Measurements from ENCODE around the gene PTP4A1.

DNA sequence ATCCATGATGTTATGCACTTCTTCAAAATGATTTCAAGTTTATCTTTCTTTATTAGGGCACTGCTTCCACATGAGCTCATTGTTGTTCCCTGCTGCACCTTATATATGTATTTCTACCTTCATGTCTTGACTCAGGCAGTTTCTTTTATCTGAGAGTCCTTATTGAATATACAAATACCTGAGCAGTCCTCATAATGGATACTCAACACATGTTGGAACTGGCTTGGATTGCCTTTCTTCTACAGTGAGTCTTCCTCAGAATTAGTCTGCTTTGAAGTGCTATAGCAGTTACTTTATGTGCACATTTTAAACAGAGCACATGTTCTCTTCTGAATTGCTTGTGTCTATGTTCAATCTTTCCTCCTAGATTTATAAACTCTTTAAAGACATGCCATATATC is 45.3 kb upstream of the PTP4A1 start:
- no peak for TF ChIP-seq EP300 (conservative IDR thresholded peaks at IDR 0.05; ENCODE audit: poor library complexity, severe bottlenecking)
- TF ChIP-seq, protein P1, sequence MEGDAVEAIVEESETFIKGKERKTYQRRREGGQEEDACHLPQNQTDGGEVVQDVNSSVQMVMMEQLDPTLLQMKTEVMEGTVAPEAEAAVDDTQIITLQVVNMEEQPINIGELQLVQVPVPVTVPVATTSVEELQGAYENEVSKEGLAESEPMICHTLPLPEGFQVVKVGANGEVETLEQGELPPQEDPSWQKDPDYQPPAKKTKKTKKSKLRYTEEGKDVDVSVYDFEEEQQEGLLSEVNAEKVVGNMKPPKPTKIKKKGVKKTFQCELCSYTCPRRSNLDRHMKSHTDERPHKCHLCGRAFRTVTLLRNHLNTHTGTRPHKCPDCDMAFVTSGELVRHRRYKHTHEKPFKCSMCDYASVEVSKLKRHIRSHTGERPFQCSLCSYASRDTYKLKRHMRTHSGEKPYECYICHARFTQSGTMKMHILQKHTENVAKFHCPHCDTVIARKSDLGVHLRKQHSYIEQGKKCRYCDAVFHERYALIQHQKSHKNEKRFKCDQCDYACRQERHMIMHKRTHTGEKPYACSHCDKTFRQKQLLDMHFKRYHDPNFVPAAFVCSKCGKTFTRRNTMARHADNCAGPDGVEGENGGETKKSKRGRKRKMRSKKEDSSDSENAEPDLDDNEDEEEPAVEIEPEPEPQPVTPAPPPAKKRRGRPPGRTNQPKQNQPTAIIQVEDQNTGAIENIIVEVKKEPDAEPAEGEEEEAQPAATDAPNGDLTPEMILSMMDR (IDR thresholded peaks at IDR 0.05; ENCODE audit: poor library complexity, severe bottlenecking): no peak

Measured in neural cell (in vitro differentiated cells).